Measurements from ENCODE around the gene ITGB1BP1.

The ITGB1BP1 gene

GRCh38 chr2:9443526-9443925, 20.2 kb upstream of the ITGB1BP1 start:
- Histone ChIP-seq H3K27ac (replicated peaks) (no peak overlapping the region), H3K4me3 (replicated peaks; ENCODE audit: insufficient read depth, low read length) (no peak overlapping the region), H3K27me3 (ENCODE audit: insufficient read depth, poor library complexity, severe bottlenecking) (no peaks in the 10 kb centered on the region)
- TF ChIP-seq GABPA (IDR thresholded peaks at IDR 0.05; ENCODE audit: low read depth) (no peak), SPI1 (IDR thresholded peaks at IDR 0.05; ENCODE audit: borderline replicate concordance, low read depth) (no peak), CTCF (IDR thresholded peaks at IDR 0.05; ENCODE audit: insufficient read depth, low read length) (no peak), REST (IDR thresholded peaks at IDR 0.05; ENCODE audit: insufficient replicate concordance, low read depth) (no peak), POLR2AphosphoS5 (IDR thresholded peaks at IDR 0.05; ENCODE audit: low read depth) (no peak)
- DNase-seq (ENCODE audit: low read depth in 1 of 2, low spot score in 1 of 2): no peak

GRCh38 chr2:9441556-9441955, 18.2 kb upstream of the ITGB1BP1 start:
- no peak for DNase-seq (ENCODE audit: low read depth in 1 of 2, low spot score in 1 of 2)
- H3K27ac ChIP-seq (replicated peaks): no peak overlapping the region
- TF ChIP-seq SPI1 (IDR thresholded peaks at IDR 0.05; ENCODE audit: borderline replicate concordance, low read depth): no peak
- TF ChIP-seq CTCF (IDR thresholded peaks at IDR 0.05; ENCODE audit: insufficient read depth, low read length): no peak
- TF ChIP-seq GABPA (IDR thresholded peaks at IDR 0.05; ENCODE audit: low read depth): no peak
- TF ChIP-seq REST (IDR thresholded peaks at IDR 0.05; ENCODE audit: insufficient replicate concordance, low read depth): no peak
- no peak for TF ChIP-seq POLR2AphosphoS5 (IDR thresholded peaks at IDR 0.05; ENCODE audit: low read depth)
- H3K4me3 ChIP-seq (replicated peaks; ENCODE audit: insufficient read depth, low read length): no peak overlapping the region
- H3K27me3 ChIP-seq (ENCODE audit: insufficient read depth, poor library complexity, severe bottlenecking): no peaks in the 10 kb centered on the region

GRCh38 chr2:9440058-9440727, 16.9 kb upstream of the ITGB1BP1 start:
- DNase-seq (ENCODE audit: low read depth in 1 of 2, low spot score in 1 of 2): no peak
- H3K4me3 ChIP-seq (replicated peaks; ENCODE audit: insufficient read depth, low read length): no peak overlapping the region
- no peaks in the 10 kb centered on the region for H3K27me3 ChIP-seq (ENCODE audit: insufficient read depth, poor library complexity, severe bottlenecking)
- no peak overlapping the region for H3K27ac ChIP-seq (replicated peaks)
- TF ChIP-seq GABPA (IDR thresholded peaks at IDR 0.05; ENCODE audit: low read depth) (no peak), REST (IDR thresholded peaks at IDR 0.05; ENCODE audit: insufficient replicate concordance, low read depth) (no peak), SPI1 (IDR thresholded peaks at IDR 0.05; ENCODE audit: borderline replicate concordance, low read depth) (no peak), POLR2AphosphoS5 (IDR thresholded peaks at IDR 0.05; ENCODE audit: low read depth) (no peak), CTCF (IDR thresholded peaks at IDR 0.05; ENCODE audit: insufficient read depth, low read length) (no peak)

Measured in HL-60 (cell line).